ENCODE results near the gene SLC30A7.

Gene SLC30A7

GRCh38 chr1:100988121-100988520 lies 92.2 kb downstream of the SLC30A7 start:
- DNase-seq, result no peak

- DNase-seq, result no peak
Observed at GRCh38 chr1:100989306-100990077, 93.6 kb downstream of the SLC30A7 start.

- no peak for DNase-seq
Observed at GRCh38 chr1:100995198-100995988, 99.5 kb downstream of the SLC30A7 start.

GRCh38 chr1:100998426-100998825 lies 102.5 kb downstream of the SLC30A7 start:
- no peak for DNase-seq

GRCh38 chr1:101000131-101000873 lies 104.4 kb downstream of the SLC30A7 start:
- no peak for DNase-seq

- DNase-seq, result no peak
Observed at GRCh38 chr1:101002551-101002950, 106.7 kb downstream of the SLC30A7 start.

GRCh38 chr1:101003012-101003650 lies 107.2 kb downstream of the SLC30A7 start:
- DNase-seq, result no peak

GRCh38 chr1:101004061-101004460 lies 108.2 kb downstream of the SLC30A7 start:
- no peak for DNase-seq

DNA sequence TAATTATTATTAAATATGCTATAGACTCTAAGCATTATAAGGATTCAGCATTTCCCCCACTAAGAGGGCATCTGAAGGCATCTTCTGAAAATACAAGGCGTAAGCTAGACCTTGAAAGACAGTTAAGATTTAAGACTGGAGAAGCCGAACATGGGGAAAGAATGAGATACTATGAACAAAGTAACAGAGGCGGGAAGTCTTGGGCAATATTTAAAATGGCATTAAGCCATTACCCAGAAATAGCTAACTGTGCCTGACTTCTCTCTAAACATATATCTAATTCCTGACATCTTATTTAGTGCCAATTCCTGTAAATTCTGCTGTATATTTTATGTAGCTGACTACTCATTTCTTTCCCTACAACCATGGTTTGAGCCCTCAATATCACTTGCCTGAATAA lies 108.8 kb downstream of the SLC30A7 start:
- no peak for DNase-seq

DNA sequence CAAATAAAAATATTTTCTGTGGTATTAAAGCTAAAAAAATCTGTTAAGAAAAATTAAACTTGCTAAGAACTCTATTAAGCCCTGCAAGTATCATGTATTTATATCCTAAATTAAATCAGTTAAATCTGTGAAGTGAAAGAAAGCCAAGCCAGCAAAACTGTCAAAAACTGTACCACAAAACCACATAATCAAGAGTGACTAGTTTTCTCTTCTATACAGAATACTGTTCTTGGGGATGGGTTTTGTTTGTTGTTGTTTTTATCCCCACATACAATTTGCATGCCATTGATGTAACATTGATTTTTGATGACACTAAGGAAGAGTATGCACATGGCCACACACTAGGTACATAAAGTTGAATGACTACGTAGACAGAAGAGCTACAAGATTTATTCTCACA lies 109.3 kb downstream of the SLC30A7 start:
- DNase-seq, result no peak

- no peak for DNase-seq
Observed at GRCh38 chr1:101005871-101006270, 110.0 kb downstream of the SLC30A7 start.

- DNase-seq, result no peak
Observed at GRCh38 chr1:101006553-101006952, 110.7 kb downstream of the SLC30A7 start.

GRCh38 chr1:101008229-101008834 lies 112.4 kb downstream of the SLC30A7 start:
- DNase-seq, result no peak

- DNase-seq, result no peak
Observed at GRCh38 chr1:101013776-101014175, 117.9 kb downstream of the SLC30A7 start.

DNA sequence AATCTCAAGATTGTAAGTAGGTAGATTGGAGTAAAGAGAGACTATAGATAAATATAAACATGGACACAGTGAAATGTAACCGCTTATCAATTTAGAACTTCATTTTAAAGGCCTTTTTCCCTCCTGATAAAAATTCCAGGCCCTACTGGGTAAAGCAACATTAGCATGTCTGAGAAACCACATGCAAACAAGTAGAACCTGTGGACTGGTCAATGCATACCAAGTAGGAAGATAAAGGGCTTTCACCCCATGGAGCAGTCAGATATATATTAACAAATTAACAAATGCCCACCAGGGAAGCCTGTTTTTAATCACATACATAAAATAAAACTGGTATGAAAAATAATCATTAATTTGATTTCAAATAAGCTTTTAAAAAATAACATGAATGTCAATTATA lies 121.6 kb downstream of the SLC30A7 start:
- no peak for DNase-seq

DNA sequence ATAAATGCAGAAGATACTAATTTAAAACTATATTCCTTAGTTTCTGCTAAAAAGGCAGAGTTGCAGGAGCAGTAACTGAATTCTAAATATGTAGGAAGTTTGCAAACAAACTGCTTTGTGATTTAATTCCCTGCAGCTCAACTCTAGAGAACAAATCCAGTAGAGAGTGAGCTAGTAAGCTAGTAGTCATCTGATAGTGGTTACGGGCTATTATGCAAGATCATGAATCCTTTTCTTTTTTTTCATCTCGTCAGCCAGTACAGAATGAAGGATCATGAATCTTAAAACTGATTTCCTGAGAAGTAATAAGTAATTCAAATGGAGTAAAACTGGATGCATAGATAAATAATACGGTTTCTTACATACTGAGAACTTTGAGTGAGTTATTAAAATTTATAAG lies 126.4 kb downstream of the SLC30A7 start:
- no peak for DNase-seq

DNA sequence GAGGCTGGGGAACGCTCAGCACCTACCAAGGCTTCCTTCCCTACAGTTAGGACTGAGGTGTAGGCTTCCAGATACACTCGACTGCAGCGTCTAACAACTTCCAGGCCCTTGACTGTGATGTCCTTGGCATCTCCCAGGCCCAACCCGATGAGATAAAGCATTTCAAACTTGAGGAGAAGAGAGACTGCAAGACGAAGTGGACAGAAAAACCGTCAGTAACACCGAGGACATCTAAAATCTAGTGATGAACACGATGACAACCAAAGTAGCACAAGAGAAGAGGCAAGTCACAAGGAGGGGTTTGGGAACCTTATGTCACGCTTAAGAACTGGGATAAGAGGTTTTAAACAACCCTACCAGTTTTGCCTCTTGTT lies 129.4 kb downstream of the SLC30A7 start:
- no peak for DNase-seq

GRCh38 chr1:101025657-101026429 lies 130.0 kb downstream of the SLC30A7 start, which contains the start of gene DPH5:
Gene DPH5 (minus strand): TSS chr1:101025784. CDS start chr1:101025443, 341 bp downstream.
- DNase-seq, result peak; percentile 85

- no peak for DNase-seq
Observed at GRCh38 chr1:101026430-101026788, 130.5 kb downstream of the SLC30A7 start.

DNA sequence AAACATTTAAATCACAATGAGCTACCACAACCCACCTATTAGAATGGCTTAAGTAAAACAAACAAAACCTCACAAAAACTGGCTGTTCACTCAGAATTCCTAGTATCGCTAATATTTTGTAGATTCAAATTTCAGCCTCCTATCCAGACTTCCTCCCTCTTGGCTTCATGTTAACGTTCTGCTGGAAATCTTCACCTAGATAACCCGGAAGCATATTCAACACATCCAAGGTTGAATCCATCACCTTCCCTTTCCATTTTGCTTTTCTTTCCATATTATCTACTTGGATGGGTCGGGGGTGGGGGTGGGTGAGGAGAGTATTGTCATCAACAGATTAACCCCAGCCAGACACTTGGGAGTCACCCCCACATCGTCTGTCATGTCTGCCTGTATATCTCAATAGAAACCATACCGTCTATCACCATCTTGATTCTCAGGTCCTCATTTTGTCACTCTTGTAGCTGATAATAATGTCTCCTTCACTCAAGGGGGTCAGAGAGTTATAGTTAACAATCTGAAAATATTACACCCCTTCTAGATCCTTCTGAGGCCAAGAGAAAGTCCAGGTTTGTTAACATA lies 131.4 kb downstream of the SLC30A7 start:
- no peak for DNase-seq

GRCh38 chr1:101028466-101028865 lies 132.6 kb downstream of the SLC30A7 start:
- DNase-seq, result no peak

All from activated gamma-delta T cell treated with Interleukin-2 at 50 U/mL for 16 hours (primary cell).